Adrenal gland (tissue), 5 donors: ENCODE data around the gene OPN1MW3.
"Not testable (repeated sequence)": the region's sequence is repeated elsewhere in the genome, so short reads cannot be mapped to it uniquely, and the experiment has no call there.

ENCODE experiments used
- POLR2A ChIP-seq, 2 donors: fragments of 450-650 bp; IDR thresholded peaks; one replicate each; pipeline ENCODE4 v1.6.1; 2017; ENCODE audit warnings: antibody characterized with exemption in 2 of 2, mild to moderate bottlenecking in 2 of 2, moderate library complexity in 1 of 2
- TF ChIP-seq, protein P1 (sequence below), 6 experiments: fragments of 450-650 bp in 4 of 6; fragments of 200-600 bp in 2 of 6; sonication (generic) in 1 of 6; IDR thresholded peaks; 1 replicate in 5 of 6; 2 replicates in 1 of 6; pipeline versions ENCODE4 v1.5.1 to v1.8.0; 2016 to 2021; ENCODE audit warnings: antibody characterized with exemption in 6 of 6, mild to moderate bottlenecking in 2 of 6, moderate library complexity in 1 of 6
- donor health status: DM: no; HTN: no; CAD: no.

DNA sequence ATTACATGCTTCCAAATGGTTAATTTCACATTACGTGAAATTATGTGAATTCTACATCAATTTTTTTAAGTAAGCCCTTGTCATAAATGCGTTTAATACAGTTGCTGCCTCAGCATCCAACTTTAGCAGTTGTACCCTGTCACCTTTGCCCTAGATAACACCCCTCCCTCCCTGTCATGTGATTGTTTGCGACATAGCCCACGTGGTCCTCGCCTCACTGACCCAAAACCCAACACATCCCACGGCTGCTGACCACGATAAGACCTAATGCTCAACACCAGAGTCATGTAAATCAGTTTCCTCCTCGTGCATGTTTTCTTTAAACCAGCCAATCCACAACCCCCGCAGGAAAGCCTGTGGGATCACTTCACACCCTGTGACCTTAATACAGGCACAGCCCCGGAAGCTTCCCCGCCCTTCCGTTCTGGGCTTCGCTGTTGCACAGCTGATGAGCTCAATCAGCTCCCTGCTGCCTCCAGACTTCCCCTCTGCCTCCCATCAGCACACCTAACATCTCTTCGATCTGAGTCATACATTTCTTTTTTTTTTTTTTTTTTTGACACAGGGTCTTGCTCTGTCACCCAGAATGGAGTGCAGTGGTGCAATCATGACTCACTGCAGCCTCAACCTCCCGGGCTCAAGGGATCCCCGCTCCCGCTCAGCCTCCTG, 9.9 kb upstream of the OPN1MW3 start:
- not testable (repeated sequence) for TF ChIP-seq POLR2A (IDR thresholded peaks at IDR 0.05)
- TF ChIP-seq, protein P1, sequence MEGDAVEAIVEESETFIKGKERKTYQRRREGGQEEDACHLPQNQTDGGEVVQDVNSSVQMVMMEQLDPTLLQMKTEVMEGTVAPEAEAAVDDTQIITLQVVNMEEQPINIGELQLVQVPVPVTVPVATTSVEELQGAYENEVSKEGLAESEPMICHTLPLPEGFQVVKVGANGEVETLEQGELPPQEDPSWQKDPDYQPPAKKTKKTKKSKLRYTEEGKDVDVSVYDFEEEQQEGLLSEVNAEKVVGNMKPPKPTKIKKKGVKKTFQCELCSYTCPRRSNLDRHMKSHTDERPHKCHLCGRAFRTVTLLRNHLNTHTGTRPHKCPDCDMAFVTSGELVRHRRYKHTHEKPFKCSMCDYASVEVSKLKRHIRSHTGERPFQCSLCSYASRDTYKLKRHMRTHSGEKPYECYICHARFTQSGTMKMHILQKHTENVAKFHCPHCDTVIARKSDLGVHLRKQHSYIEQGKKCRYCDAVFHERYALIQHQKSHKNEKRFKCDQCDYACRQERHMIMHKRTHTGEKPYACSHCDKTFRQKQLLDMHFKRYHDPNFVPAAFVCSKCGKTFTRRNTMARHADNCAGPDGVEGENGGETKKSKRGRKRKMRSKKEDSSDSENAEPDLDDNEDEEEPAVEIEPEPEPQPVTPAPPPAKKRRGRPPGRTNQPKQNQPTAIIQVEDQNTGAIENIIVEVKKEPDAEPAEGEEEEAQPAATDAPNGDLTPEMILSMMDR (IDR thresholded peaks at IDR 0.05): not testable (repeated sequence)
